ENCODE results near the gene KXD1.

Gene KXD1, protein sequence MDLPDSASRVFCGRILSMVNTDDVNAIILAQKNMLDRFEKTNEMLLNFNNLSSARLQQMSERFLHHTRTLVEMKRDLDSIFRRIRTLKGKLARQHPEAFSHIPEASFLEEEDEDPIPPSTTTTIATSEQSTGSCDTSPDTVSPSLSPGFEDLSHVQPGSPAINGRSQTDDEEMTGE

DNA sequence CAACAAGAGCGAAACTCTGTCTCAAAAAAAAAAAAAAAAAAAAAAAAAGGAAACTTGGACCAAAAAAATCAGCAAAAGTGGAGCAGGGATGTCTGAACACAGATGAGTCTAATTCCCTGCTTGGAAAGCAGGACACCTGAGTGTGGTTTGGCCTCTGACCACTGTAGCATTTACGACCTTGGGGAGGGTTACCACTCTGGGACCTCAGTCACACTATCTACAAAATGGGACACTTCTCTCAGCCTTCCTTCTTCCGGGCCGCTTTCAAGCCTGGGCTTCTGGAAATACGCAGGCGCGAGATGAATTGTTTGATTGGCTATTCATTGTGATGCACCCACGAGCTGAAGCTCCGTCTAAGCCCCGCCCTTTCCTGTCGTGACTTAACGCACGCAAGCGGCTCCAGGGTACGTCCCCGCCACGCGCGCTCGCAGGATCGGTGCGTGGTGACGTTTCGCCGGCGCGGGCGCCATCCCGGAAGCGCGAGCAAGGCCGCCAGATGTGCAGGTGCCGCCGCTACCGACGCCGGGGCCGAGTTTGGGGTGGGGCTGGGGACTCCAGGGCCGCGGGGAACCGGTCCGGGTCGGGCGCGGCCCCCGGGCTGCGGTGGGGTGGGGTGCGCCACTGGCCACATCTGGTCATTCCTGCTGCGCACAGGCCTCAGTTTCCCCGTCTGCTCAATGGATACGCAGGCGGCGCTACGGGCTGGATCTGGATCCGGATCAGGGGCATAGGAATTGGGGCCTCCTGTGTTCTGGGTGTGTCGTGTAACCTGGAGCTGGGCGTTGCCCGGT lies at the start of gene KXD1:
Gene KXD1, plus strand, starts transcription at position 460 of the 791 bp plus-strand sequence. CDS start 4,187 bp downstream, outside the sequence.
- no peak for TF ChIP-seq JUND (IDR thresholded peaks at IDR 0.05; ENCODE audit: low read depth)
- DNase-seq (ENCODE audit: low read depth in 1 of 2, low spot score in 1 of 2): peak; percentile 85 to 98
- in situ Hi-C loops (cut with HindIII; ENCODE audit: low pct_unique_long_range_greater_than_20kb, low sequenced_read_pairs): no loop called here

- DNase-seq (ENCODE audit: low read depth in 1 of 2, low spot score in 1 of 2): no peak
- in situ Hi-C loops (cut with HindIII; ENCODE audit: low pct_unique_long_range_greater_than_20kb, low sequenced_read_pairs): no loop called here
- TF ChIP-seq JUND (IDR thresholded peaks at IDR 0.05; ENCODE audit: low read depth): no peak
Measured at GRCh38 chr19:18508585-18508984, 49.1 kb upstream of the KXD1 start.

DNA sequence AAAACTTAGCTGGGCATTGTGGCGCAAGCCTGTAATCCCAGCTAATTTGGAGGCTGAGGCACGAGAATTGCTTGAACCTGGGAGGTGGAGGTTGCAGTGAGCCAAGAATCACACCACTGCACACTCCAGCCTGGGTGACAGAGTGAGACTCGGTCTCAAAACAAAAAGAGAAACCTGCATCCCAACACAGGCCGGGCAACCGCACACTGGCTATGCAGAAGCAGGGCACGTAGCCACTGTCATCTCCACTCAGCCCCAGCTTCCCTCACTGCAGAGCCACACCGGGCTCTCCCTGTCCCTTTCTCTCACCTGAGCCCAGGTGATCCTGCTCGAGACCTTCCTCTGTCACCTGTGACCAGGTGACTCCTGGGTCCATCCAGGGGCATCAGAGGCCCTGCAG lies 47.5 kb upstream of the KXD1 start:
- no peak for TF ChIP-seq JUND (IDR thresholded peaks at IDR 0.05; ENCODE audit: low read depth)
- no peak for DNase-seq (ENCODE audit: low read depth in 1 of 2, low spot score in 1 of 2)
- in situ Hi-C loops (cut with HindIII; ENCODE audit: low pct_unique_long_range_greater_than_20kb, low sequenced_read_pairs): no loop called here

DNA sequence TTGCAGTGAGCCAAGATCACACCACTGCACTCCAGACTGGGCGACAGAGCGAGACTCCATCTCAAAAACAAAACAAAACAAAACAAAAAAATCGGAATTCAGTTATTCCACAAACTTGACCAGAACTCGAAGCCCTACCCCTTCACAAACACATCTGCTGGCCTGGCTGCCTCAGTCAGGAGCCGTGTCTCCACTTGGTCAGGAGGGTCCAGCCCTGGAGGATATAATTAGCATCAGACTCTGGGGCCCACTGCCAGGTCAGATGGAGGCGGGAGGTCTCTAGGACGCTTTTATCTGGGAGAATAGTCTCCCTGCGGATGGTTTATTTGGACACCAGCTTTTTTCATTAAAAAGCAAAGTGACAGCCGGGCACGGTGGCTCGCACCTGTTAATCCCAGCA lies 43.8 kb upstream of the KXD1 start:
- no peak for TF ChIP-seq JUND (IDR thresholded peaks at IDR 0.05; ENCODE audit: low read depth)
- in situ Hi-C loops (cut with HindIII; ENCODE audit: low pct_unique_long_range_greater_than_20kb, low sequenced_read_pairs): no loop called here
- no peak for DNase-seq (ENCODE audit: low read depth in 1 of 2, low spot score in 1 of 2)

GRCh38 chr19:18514800-18515682 lies 42.6 kb upstream of the KXD1 start:
- in situ Hi-C loops (cut with HindIII; ENCODE audit: low pct_unique_long_range_greater_than_20kb, low sequenced_read_pairs): no loop called here
- DNase-seq (ENCODE audit: low read depth in 1 of 2, low spot score in 1 of 2): no peak
- no peak for TF ChIP-seq JUND (IDR thresholded peaks at IDR 0.05; ENCODE audit: low read depth)

GRCh38 chr19:18515959-18516358 lies 41.7 kb upstream of the KXD1 start:
- in situ Hi-C loops (cut with HindIII; ENCODE audit: low pct_unique_long_range_greater_than_20kb, low sequenced_read_pairs): no loop called here

GRCh38 chr19:18517606-18518005 lies 40.1 kb upstream of the KXD1 start:
- in situ Hi-C loops (cut with HindIII; ENCODE audit: low pct_unique_long_range_greater_than_20kb, low sequenced_read_pairs): no loop called here
- TF ChIP-seq JUND (IDR thresholded peaks at IDR 0.05; ENCODE audit: low read depth): no peak
- no peak for DNase-seq (ENCODE audit: low read depth in 1 of 2, low spot score in 1 of 2)

More at GRCh38 chr19:18515959-18516358, 41.7 kb upstream of the KXD1 start:
- no peak for TF ChIP-seq JUND (IDR thresholded peaks at IDR 0.05; ENCODE audit: low read depth)
- DNase-seq (ENCODE audit: low read depth in 1 of 2, low spot score in 1 of 2): no peak

DNA sequence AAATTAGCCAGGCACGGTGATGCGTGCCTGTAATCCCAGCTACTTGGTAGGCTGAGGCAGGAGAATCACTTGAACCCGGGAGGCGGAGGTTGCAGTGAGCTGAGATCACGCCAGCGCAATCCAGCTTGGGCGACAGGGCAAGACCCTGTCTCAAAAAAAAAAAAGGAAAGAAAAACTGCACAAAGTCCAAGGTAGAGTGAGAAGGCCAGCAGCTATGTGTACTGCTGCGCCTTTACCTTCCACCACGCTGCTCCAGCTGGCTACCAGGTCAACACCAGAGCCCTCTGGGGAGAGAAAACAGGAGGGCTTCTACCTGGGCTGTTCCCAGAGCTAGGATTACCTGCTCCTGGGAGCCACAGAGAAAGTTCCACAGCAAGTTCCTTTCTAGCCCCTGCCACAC lies 39.0 kb upstream of the KXD1 start:
- DNase-seq (ENCODE audit: low read depth in 1 of 2, low spot score in 1 of 2): no peak
- no peak for TF ChIP-seq JUND (IDR thresholded peaks at IDR 0.05; ENCODE audit: low read depth)
- in situ Hi-C loops (cut with HindIII; ENCODE audit: low pct_unique_long_range_greater_than_20kb, low sequenced_read_pairs): no loop called here

GRCh38 chr19:18519962-18520847 lies 37.5 kb upstream of the KXD1 start:
- no peak for TF ChIP-seq JUND (IDR thresholded peaks at IDR 0.05; ENCODE audit: low read depth)
- in situ Hi-C loops (cut with HindIII; ENCODE audit: low pct_unique_long_range_greater_than_20kb, low sequenced_read_pairs): no loop called here
- DNase-seq (ENCODE audit: low read depth in 1 of 2, low spot score in 1 of 2): peak in 1 of 2 experiments; percentile 83

- in situ Hi-C loops (cut with HindIII; ENCODE audit: low pct_unique_long_range_greater_than_20kb, low sequenced_read_pairs): no loop called here
- DNase-seq (ENCODE audit: low read depth in 1 of 2, low spot score in 1 of 2): no peak
Measured at GRCh38 chr19:18520848-18521691, 36.6 kb upstream of the KXD1 start.

DNA sequence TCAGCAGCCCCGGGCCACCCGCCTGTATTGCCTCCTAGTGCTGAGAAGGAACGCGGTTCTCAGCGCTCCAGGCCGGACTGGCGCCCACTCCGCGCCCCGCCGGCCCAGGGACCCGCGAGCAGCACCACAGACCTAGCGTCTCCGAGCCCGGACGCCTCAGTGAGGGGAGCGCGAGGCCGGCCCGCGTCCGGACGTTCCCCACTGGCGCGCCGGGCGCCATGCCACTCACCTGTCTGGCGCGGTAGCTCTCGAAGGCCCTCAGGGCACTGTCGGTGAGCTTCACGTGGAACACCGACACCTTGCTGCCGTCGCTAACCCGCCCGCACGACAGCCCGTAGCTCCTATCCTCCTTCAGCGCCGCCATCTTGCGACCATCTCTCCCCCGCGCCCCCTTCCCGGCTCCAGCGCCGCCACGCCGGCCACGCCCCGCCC lies 36.0 kb upstream of the KXD1 start, which contains the start of gene ELL:
Gene ELL, minus strand, starts transcription at position 379 of the 432 bp plus-strand sequence. Its CDS starts 15 bp downstream, at position 364.
- TF ChIP-seq JUND (IDR thresholded peaks at IDR 0.05; ENCODE audit: low read depth): no peak
- no peak for DNase-seq (ENCODE audit: low read depth in 1 of 2, low spot score in 1 of 2)
- in situ Hi-C loops (cut with HindIII; ENCODE audit: low pct_unique_long_range_greater_than_20kb, low sequenced_read_pairs): no loop called here

More at GRCh38 chr19:18520848-18521691, 36.6 kb upstream of the KXD1 start:
- TF ChIP-seq JUND (IDR thresholded peaks at IDR 0.05; ENCODE audit: low read depth): no peak

Measured in T47D (cell line).